RWPE2 (cell line): ENCODE measurements around the gene EXOC3L1.
A peak's percentile ranks its signal among the peaks of the same experiment; 100 is the strongest.

Source experiments
- ATAC-seq: fragments of 200-7000 bp; cut with Tn5 transposase; 3 replicates; pipeline ENCODE4 v1.9.1; 2021; ENCODE audit warnings: low read depth
- DNase-seq: peaks from one replicate; pipeline ENCODE4 v3.0.0-alpha.2; 2020; ENCODE audit warnings: low spot score
- H3K27ac ChIP-seq: fragments of 450-650 bp; 2 replicates; pipeline ENCODE4 v1.5.1; 2017; ENCODE audit warnings: mild to moderate bottlenecking; ENCODE audit not compliant: poor library complexity, severe bottlenecking
- H3K27me3 ChIP-seq: fragments of 250-450 bp; sonication (Bioruptor Pico); 2 replicates; pipeline ENCODE4 v1.5.1; 2021; ENCODE audit warnings: mild to moderate bottlenecking, moderate library complexity; ENCODE audit not compliant: insufficient read depth, poor library complexity, severe bottlenecking
- H3K36me3 ChIP-seq: fragments of 250-450 bp; sonication (Bioruptor Pico); 2 replicates; pipeline ENCODE4 v1.5.1; 2020; ENCODE audit warnings: low read depth, mild to moderate bottlenecking, moderate library complexity
- H3K4me1 ChIP-seq: fragments of 250-450 bp; sonication (Bioruptor Pico); 2 replicates; pipeline ENCODE4 v1.5.1; 2021; ENCODE audit warnings: mild to moderate bottlenecking, moderate library complexity; ENCODE audit not compliant: insufficient read depth, poor library complexity, severe bottlenecking
- H3K4me3 ChIP-seq: fragments of 250-450 bp; sonication (Bioruptor Pico); 2 replicates; pipeline ENCODE4 v1.5.1; 2021; ENCODE audit warnings: mild to moderate bottlenecking, moderate library complexity; ENCODE audit not compliant: severe bottlenecking
- H3K9me3 ChIP-seq: fragments of 250-450 bp; sonication (Bioruptor Pico); 2 replicates; pipeline ENCODE4 v1.5.1; 2021; ENCODE audit warnings: mild to moderate bottlenecking, moderate library complexity; ENCODE audit not compliant: severe bottlenecking
- TF ChIP-seq, protein P1 (sequence below): fragments of 450-650 bp; IDR thresholded peaks from one replicate; pipeline ENCODE4 v1.5.1; 2017; ENCODE audit warnings: mild to moderate bottlenecking, moderate library complexity; ENCODE audit not compliant: poor library complexity, severe bottlenecking

EXOC3L1 gene

GRCh38 chr16:67191995-67192681, 2.2 kb upstream of the EXOC3L1 start, which contains the start of gene E2F4:
E2F4 (plus strand) TSS chr16:67192155; CDS start chr16:67192228, 73 bp downstream.
- H3K4me1 ChIP-seq: peaks cover 8% of the 10 kb centered on the region
- H3K9me3 ChIP-seq: no peaks in the 10 kb centered on the region
- ATAC-seq (peak; percentile 96), DNase-seq (peak; percentile 91)
- peak within 1 kb of the TSS; percentile 61 for H3K27ac ChIP-seq
- TF ChIP-seq, protein P1, sequence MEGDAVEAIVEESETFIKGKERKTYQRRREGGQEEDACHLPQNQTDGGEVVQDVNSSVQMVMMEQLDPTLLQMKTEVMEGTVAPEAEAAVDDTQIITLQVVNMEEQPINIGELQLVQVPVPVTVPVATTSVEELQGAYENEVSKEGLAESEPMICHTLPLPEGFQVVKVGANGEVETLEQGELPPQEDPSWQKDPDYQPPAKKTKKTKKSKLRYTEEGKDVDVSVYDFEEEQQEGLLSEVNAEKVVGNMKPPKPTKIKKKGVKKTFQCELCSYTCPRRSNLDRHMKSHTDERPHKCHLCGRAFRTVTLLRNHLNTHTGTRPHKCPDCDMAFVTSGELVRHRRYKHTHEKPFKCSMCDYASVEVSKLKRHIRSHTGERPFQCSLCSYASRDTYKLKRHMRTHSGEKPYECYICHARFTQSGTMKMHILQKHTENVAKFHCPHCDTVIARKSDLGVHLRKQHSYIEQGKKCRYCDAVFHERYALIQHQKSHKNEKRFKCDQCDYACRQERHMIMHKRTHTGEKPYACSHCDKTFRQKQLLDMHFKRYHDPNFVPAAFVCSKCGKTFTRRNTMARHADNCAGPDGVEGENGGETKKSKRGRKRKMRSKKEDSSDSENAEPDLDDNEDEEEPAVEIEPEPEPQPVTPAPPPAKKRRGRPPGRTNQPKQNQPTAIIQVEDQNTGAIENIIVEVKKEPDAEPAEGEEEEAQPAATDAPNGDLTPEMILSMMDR: no peak
- H3K4me3 ChIP-seq: peak within 1 kb of the TSS; percentile 79
- no peaks in the 10 kb centered on the region for H3K27me3 ChIP-seq
- peaks cover 45% of the 10 kb centered on the region for H3K36me3 ChIP-seq

GRCh38 chr16:67191411-67191994, 1.6 kb upstream of the EXOC3L1 start:
- H3K27ac ChIP-seq: peak overlapping the region; percentile 61
- ATAC-seq (no peak), DNase-seq (no peak)
- H3K27me3 ChIP-seq: no peaks in the 10 kb centered on the region
- TF ChIP-seq, protein P1: no peak
- H3K36me3 ChIP-seq: peaks cover 38% of the 10 kb centered on the region
- peaks cover 8% of the 10 kb centered on the region for H3K4me1 ChIP-seq
- H3K4me3 ChIP-seq: peak overlapping the region; percentile 79
- no peaks in the 10 kb centered on the region for H3K9me3 ChIP-seq

- Histone ChIP-seq H3K27me3 (no peaks in the 10 kb centered on the region), H3K4me3 (no peak overlapping the region), H3K4me1 (peaks cover 8% of the 10 kb centered on the region), H3K36me3 (peaks cover 31% of the 10 kb centered on the region), H3K9me3 (no peaks in the 10 kb centered on the region), H3K27ac (no peak overlapping the region)
- ATAC-seq: no peak
- TF ChIP-seq, protein P1: no peak
- no peak for DNase-seq
Observed at GRCh38 chr16:67190448-67191399, 788 bp upstream of the EXOC3L1 start.

DNA sequence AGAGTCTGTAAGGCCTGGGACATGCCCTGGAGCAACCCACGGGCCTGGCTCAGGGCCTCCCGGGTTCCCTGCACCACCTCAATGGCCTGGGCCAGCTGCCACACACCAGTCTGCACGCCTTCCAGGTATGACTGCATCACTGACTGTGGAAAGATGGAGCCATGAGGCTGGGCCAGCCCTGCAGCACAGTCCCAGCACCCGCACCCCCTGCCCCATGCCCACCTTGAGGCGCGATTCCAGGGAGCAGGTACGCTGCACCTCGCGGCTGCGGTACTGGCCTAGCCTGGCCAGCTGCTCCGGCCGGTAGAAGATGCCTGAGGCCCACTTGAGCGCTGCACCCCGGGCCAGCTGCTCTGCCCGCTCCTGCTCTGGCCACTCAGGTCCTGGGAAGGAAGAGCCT, 1.1 kb downstream of the EXOC3L1 start:
- DNase-seq: no peak
- no peaks in the 10 kb centered on the region for H3K9me3 ChIP-seq
- TF ChIP-seq, protein P1: no peak
- H3K27ac ChIP-seq: no peak overlapping the region
- ATAC-seq: no peak
- peaks cover 11% of the 10 kb centered on the region for H3K36me3 ChIP-seq
- peaks cover 8% of the 10 kb centered on the region for H3K4me1 ChIP-seq
- no peak overlapping the region for H3K4me3 ChIP-seq
- no peaks in the 10 kb centered on the region for H3K27me3 ChIP-seq
